ENCODE results near the gene INTS14.

The INTS14 gene

GRCh38 chr15:65610871-65611718 lies at the start of gene INTS14:
Gene INTS14 (minus strand): TSS chr15:65611131. CDS start chr15:65607380, 3,751 bp downstream.
- peak; percentile 97 for DNase-seq (ENCODE audit: low spot score)

DNA sequence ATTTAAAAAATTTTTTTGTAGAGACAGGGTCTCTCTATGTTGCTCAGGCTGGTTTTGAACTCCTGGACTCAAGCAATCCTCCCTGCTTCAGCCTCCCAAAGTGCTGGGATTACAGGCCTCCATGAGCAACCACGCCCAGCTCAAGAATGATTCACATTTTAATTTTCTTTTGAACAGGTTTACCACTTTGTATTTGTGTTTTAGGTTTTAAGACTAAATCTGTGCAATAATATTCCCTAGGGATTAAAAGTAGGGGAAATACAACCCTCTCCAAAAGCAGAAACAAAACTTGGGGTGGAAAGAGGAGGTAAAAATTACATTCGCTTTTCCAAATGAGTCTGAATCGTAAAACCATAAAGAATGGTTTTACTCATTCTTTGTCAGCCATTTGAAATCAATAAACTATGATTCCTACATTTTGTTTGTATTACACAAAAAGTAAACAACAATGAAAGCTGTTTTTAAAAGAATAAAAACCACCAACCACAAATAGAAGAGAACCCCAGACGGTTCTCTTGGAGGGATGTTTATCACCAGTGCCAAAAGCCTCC lies 48.6 kb upstream of the INTS14 start:
- no peak for DNase-seq (ENCODE audit: low spot score)

DNA sequence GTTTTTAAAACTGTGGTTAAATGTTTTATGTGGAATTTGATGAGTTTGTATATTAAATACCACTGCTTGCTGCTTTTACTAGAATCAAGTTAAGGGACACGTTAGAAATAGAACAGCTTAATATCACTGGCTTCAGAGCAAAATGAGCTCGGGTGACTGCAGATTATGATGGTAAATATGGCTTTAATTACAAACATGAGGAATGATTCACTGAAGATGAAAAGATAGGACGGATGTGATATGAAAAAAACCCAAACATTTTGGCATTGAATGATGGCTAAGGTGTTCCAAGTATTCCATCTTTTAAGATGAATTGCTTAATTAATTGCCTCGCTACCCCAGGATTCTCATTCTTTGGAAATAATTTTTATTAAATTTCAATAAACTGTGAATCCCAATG lies 44.5 kb upstream of the INTS14 start:
- DNase-seq (ENCODE audit: low spot score) = no peak

DNA sequence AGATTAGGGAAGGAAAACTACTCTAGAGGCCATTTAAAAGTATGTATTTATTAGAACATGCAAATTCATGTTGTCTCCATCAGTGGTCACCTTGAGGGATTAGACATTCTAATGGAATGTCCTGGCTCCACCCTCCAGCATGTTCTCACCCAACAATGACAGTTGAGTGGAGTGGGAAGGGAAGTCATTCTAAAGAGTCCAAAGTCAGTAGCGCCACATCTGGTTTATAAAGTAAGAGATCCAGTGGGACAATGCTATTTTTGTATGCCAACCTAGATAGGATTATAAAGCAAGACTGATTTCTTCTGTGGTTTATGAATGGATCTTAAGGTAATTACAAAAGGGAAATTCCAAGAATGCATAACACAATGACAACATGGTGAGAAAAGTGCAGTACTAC lies 44.1 kb upstream of the INTS14 start:
- no peak for DNase-seq (ENCODE audit: low spot score)

GRCh38 chr15:65653801-65654521 lies 43.0 kb upstream of the INTS14 start:
- no peak for DNase-seq (ENCODE audit: low spot score)

DNA sequence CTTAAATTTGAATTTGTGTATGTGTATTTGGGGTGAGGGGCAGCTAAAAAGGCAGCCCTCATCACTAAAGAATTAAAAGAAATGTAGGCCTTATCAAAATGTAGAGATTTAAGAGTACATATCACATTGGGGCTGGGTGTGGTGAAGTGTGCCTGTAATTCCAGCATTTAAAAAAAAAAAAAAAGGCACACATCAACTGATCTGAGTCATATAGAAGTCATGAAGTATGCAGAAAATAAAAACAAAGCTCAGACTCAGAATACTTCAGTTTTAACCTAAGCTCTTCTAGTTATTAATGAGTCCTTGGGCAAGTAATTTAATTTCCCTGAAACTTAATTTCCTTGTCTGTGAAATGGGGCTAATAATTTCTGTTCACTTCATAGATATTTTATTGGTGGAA lies 42.4 kb upstream of the INTS14 start:
- DNase-seq (ENCODE audit: low spot score) = peak; percentile 60

DNA sequence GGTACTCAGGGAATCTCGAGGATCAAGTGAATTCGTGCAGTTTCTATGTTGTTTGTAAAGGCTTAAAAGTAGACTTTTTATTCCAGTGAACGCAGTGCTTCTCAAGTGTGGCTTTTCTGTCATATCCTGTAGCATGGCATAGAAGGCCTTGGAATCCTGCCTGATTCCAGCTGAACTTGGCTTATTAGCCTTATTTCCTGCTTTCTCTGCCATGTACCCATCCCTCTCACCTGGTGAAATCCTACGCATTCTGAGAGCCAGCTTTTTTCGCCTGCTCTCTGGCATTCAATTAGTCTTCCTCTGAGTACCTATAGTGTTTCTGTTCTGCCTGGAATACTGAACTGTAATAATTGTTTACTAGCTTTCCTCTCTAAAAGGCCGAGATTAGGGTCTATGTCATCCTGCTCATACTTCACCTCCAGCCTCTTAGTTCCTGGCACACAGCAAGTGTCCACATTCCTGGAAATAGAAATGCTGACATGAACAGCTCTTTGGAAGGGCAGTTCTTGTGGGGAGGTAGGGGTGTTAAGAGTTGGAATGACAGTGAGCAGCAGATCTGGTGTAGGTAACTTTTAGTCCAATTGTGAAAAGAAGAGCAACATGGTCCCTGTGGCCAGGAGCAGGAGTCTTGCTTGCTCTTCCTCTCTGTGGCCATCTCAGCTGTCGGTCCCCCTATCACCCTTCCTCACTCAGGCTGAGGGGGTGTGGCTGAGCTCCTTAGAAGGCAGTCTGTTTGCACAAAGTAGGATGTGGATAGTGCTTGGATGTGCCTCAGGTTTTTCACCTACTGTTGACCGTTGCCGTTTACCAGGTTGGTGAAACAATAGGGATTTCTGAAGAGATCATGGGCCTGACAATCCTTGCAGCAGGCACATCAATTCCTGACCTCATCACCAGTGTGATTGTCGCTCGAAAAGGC lies 41.2 kb upstream of the INTS14 start:
- no peak for DNase-seq (ENCODE audit: low spot score)

GRCh38 chr15:65651042-65651322 lies 40.1 kb upstream of the INTS14 start:
- no peak for DNase-seq (ENCODE audit: low spot score)

DNA sequence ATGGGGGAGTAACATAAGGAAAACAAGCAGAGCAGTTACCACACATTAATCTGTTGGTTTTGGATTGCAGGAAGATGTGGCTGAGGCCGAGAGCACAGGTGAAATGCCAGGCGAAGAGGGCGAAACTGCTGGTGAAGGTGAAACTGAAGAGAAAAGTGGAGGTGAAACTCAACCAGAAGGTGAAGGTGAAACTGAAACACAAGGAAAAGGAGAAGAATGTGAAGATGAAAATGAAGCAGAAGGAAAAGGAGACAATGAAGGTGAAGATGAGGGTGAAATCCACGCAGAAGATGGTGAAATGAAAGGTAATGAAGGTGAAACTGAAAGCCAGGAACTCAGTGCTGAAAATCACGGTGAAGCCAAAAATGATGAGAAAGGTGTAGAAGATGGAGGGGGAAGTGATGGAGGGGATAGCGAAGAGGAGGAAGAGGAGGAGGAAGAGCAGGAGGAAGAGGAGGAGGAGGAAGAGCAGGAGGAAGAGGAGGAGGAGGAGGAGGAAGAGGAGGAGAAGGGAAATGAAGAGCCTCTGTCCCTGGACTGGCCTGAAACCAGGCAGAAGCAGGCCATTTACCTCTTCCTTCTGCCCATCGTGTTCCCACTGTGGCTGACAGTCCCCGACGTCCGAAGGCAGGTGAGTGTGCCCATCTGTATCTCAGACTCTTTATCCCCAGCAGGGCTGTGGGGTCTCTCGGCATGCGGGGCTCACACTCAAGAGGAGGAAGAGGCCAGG lies 39.5 kb upstream of the INTS14 start:
- DNase-seq (ENCODE audit: low spot score) = no peak

DNA sequence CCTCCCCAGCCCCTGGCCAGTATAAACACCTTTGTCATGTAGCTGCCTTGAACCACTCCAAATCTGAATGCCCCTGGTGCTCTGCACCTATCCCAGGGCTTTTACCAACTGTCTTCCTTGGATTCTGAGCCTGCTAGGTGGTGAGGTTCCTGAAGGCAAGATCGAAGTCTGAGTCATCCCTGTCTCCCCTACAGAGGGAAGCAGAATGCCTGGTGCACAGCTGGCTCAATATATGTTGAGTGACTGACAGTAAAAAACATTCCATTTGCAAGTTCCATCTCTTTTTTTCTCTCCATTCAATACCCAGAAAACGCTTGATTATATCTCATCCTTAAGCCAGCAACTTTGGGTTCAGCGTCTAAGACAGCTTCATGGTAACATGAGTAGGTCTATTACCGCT lies 35.6 kb upstream of the INTS14 start:
- DNase-seq (ENCODE audit: low spot score) = peak; percentile 42

DNA sequence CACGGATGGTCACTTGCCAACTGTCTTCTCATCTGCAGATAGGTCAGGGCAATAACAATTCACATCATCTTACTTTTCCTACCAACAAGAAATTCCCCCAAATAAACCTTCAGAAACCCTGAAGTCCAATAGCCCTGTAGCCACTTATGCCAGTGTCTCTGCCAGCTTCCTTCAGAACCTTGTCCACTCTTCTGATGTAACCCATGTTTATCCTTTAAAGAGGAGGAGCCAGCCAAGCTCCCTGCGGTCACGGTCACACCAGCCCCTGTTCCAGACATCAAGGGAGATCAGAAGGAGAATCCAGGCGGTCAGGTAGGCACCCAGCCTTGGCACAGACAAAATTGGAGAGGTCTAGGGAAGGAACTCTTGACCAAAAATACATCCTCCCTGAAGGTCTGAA lies 34.5 kb upstream of the INTS14 start:
- no peak for DNase-seq (ENCODE audit: low spot score)

DNA sequence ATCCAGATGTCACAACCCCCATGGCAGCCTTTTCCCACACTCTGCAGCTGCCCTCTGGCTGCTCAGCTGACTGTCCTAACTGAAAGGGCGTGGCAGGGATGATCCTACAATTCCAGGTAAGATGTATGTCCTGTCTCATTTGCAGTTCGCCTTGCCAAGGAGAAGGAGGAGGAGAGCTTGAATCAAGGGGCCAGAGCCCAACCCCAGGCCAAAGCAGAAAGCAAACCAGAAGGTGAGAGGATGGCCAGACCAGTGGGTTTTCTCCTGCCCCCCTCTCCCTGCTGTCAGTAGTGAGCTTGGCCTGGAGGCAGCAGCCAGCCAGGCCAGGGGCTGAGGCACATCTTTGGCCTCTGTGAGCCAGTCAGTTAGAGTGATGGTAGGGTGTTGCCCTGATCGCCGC lies 33.4 kb upstream of the INTS14 start:
- DNase-seq (ENCODE audit: low spot score) = no peak

GRCh38 chr15:65642594-65642993 lies 31.7 kb upstream of the INTS14 start:
- DNase-seq (ENCODE audit: low spot score) = no peak

GRCh38 chr15:65641768-65642475 lies 31.0 kb upstream of the INTS14 start:
- no peak for DNase-seq (ENCODE audit: low spot score)

GRCh38 chr15:65639509-65639908 lies 28.6 kb upstream of the INTS14 start:
- DNase-seq (ENCODE audit: low spot score) = no peak

GRCh38 chr15:65638681-65639089 lies 27.8 kb upstream of the INTS14 start:
- peak; percentile 83 for DNase-seq (ENCODE audit: low spot score)

- no peak for DNase-seq (ENCODE audit: low spot score)
Measured at GRCh38 chr15:65638109-65638508, 27.2 kb upstream of the INTS14 start.

GRCh38 chr15:65634356-65634755 lies 23.4 kb upstream of the INTS14 start:
- no peak for DNase-seq (ENCODE audit: low spot score)

- no peak for DNase-seq (ENCODE audit: low spot score)
Measured at GRCh38 chr15:65633752-65634151, 22.8 kb upstream of the INTS14 start.

DNA sequence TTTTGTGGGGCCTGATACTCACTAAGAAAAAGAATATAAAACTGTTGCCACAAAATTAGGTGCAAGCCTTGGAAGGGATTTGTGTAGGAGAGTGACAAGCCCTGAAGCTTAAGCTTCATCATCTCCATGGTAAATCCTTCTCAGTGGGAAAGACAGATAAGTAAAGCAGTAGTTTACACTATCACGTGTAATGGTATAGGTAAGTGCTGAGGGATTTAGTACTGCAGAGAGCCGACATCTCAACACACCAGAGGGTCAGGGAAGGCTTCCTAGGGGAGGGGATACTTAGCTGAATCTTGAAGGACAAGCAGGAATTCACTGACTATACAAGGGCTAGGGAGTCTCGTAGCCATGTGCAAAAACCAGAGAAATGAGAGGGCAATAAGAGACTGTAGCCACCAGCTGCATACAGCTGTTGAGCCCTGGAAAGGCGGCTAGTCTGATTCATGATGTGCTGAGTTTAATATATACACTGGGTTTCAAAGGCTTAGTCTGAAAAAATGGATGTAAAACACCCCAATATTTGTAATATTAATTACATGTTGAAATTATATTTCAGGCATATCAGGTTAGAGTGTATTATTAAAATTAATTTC lies 21.9 kb upstream of the INTS14 start:
- no peak for DNase-seq (ENCODE audit: low spot score)

DNA sequence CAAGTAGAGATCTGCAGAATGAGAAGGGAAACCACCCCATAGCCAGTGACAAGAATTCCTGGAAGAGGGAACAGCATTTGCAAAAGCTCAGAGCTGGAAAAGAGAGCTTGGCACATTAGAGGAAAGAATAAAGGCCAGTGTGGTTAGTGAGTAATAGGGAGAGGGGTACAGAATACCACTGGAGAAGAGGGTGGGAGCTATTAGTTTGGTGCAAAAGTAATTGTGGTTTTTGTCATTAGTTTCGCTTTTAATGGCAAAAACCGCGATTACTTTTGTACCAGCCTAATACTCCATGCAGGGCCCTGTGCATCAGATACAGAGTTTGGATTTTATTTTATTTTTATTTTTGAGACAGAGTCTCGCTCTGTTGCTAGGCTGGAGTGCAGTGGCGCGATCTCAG lies 20.6 kb upstream of the INTS14 start:
- no peak for DNase-seq (ENCODE audit: low spot score)

All from hepatic stellate cell (primary cell).